NCI-H345 treated with DMSO at 0.1 percent for 48 hours (cell line): ENCODE results near the gene GDA.

ENCODE experiments used
- DNase-seq: peaks from one replicate; lab custom pipeline; 2025; ENCODE audit not compliant: unreplicated experiment; lab: John Stamatoyannopoulos, UW

The GDA gene

GRCh38 chr9:72149231-72149975, at the start of gene GDA:
Gene GDA (plus strand): TSS chr9:72149440. CDS start chr9:72149560, 120 bp downstream.
- no peak for DNase-seq

- no peak for DNase-seq
Measured at GRCh38 chr9:72102520-72102919, 46.7 kb upstream of the GDA start.

GRCh38 chr9:72113056-72113455, 36.2 kb upstream of the GDA start:
- DNase-seq = no peak

GRCh38 chr9:72119853-72120252, 29.4 kb upstream of the GDA start:
- DNase-seq = no peak

GRCh38 chr9:72124947-72125346, 24.3 kb upstream of the GDA start:
- no peak for DNase-seq

GRCh38 chr9:72127753-72128152, 21.5 kb upstream of the GDA start:
- no peak for DNase-seq

GRCh38 chr9:72128526-72128925, 20.7 kb upstream of the GDA start:
- no peak for DNase-seq

GRCh38 chr9:72129271-72130156, 19.7 kb upstream of the GDA start:
- DNase-seq = no peak

GRCh38 chr9:72130321-72130720, 18.9 kb upstream of the GDA start:
- no peak for DNase-seq

GRCh38 chr9:72131206-72131605, 18.0 kb upstream of the GDA start:
- DNase-seq = no peak

- no peak for DNase-seq
Measured at GRCh38 chr9:72132052-72132451, 17.2 kb upstream of the GDA start.

GRCh38 chr9:72133365-72134035, 15.7 kb upstream of the GDA start:
- DNase-seq = no peak

- DNase-seq = no peak
Measured at GRCh38 chr9:72134801-72135200, 14.4 kb upstream of the GDA start.

GRCh38 chr9:72137697-72138365, 11.4 kb upstream of the GDA start:
- no peak for DNase-seq

GRCh38 chr9:72139226-72139625, 10.0 kb upstream of the GDA start:
- no peak for DNase-seq

GRCh38 chr9:72140586-72140985, 8.7 kb upstream of the GDA start:
- no peak for DNase-seq

- no peak for DNase-seq
Measured at GRCh38 chr9:72141484-72141883, 7.8 kb upstream of the GDA start.

GRCh38 chr9:72144756-72145492, 4.3 kb upstream of the GDA start:
- DNase-seq = no peak

- DNase-seq = no peak
Measured at GRCh38 chr9:72145733-72146505, 3.3 kb upstream of the GDA start.

GRCh38 chr9:72147676-72148075, 1.6 kb upstream of the GDA start:
- no peak for DNase-seq
